ENCODE data around the gene ACSL1. TPM values are rescaled to one million over a fixed set of nuclear protein-coding genes. Genes with fewer than 3 reads are reported as not detected.
A peak's percentile ranks its signal among the peaks of the same experiment; 100 is the strongest.

The ACSL1 gene
- total and polyA plus RNA-seq, 2 experiments from 2014 or later = 121 to 168 TPM

- WGBS (ENCODE audit: low lambda C conversion rate, missing lambda C conversion rate) = 88% methylated on average over 3 of the region's 3 CpGs
- H3K4me2 ChIP-seq = no peak overlapping the region
- no peaks in the 10 kb centered on the region for H3K27me3 ChIP-seq
- no peaks in the 10 kb centered on the region for H3K9me2 ChIP-seq (replicated peaks; ENCODE audit: insufficient read depth)
- no peak overlapping the region for H2AFZ ChIP-seq
- no peaks in the 10 kb centered on the region for H3K4me1 ChIP-seq (ENCODE audit: insufficient read depth)
- no peak overlapping the region for H3K4me3 ChIP-seq
- DNase-seq (ENCODE audit: low spot score) = no peak
- no peak for TF ChIP-seq EZH2phosphoT487 (IDR thresholded peaks at IDR 0.05; ENCODE audit: low read depth, severe bottlenecking, unreplicated experiment)
- TF ChIP-seq EZH2 (IDR thresholded peaks at IDR 0.05; ENCODE audit: borderline replicate concordance) = no peak
- no peak for TF ChIP-seq CTCF (IDR thresholded peaks at IDR 0.05; ENCODE audit: poor library complexity)
- no peaks in the 10 kb centered on the region for H3K36me3 ChIP-seq (replicated peaks; ENCODE audit: insufficient read depth, low read depth)
- H4K20me1 ChIP-seq (ENCODE audit: insufficient read depth, poor library complexity, severe bottlenecking) = no peaks in the 10 kb centered on the region
- no peak overlapping the region for H3K27ac ChIP-seq
- H3K79me2 ChIP-seq = no peaks in the 10 kb centered on the region
- no peaks in the 10 kb centered on the region for H3K9me3 ChIP-seq (ENCODE audit: low read depth)
Observed at GRCh38 chr4:184848510-184848909, 22.7 kb upstream of the ACSL1 start.

GRCh38 chr4:184846531-184846930, 20.8 kb upstream of the ACSL1 start:
- Histone ChIP-seq H3K27ac (no peak overlapping the region), H2AFZ (no peak overlapping the region), H3K4me3 (no peak overlapping the region), H3K9me3 (ENCODE audit: low read depth) (no peaks in the 10 kb centered on the region), H3K4me2 (no peak overlapping the region), H3K79me2 (no peaks in the 10 kb centered on the region), H3K36me3 (replicated peaks; ENCODE audit: insufficient read depth, low read depth) (no peaks in the 10 kb centered on the region), H3K4me1 (ENCODE audit: insufficient read depth) (no peaks in the 10 kb centered on the region), H4K20me1 (ENCODE audit: insufficient read depth, poor library complexity, severe bottlenecking) (no peaks in the 10 kb centered on the region), H3K27me3 (no peaks in the 10 kb centered on the region), H3K9me2 (replicated peaks; ENCODE audit: insufficient read depth) (no peaks in the 10 kb centered on the region)
- no peak for TF ChIP-seq EZH2phosphoT487 (IDR thresholded peaks at IDR 0.05; ENCODE audit: low read depth, severe bottlenecking, unreplicated experiment)
- TF ChIP-seq CTCF (IDR thresholded peaks at IDR 0.05; ENCODE audit: poor library complexity) = no peak
- TF ChIP-seq EZH2 (IDR thresholded peaks at IDR 0.05; ENCODE audit: borderline replicate concordance) = no peak
- 95% methylated on average over 3 of the region's 3 CpGs for WGBS (ENCODE audit: low lambda C conversion rate, missing lambda C conversion rate)
- DNase-seq (ENCODE audit: low spot score) = no peak

- H3K79me2 ChIP-seq = no peaks in the 10 kb centered on the region
- no peak overlapping the region for H3K4me2 ChIP-seq
- H3K27ac ChIP-seq = no peak overlapping the region
- H2AFZ ChIP-seq = no peak overlapping the region
- no peaks in the 10 kb centered on the region for H3K9me2 ChIP-seq (replicated peaks; ENCODE audit: insufficient read depth)
- H3K27me3 ChIP-seq = no peaks in the 10 kb centered on the region
- TF ChIP-seq CTCF (IDR thresholded peaks at IDR 0.05; ENCODE audit: poor library complexity) (no peak), EZH2 (IDR thresholded peaks at IDR 0.05; ENCODE audit: borderline replicate concordance) (no peak), EZH2phosphoT487 (IDR thresholded peaks at IDR 0.05; ENCODE audit: low read depth, severe bottlenecking, unreplicated experiment) (no peak)
- 70% methylated on average over 7 of the region's 7 CpGs for WGBS (ENCODE audit: low lambda C conversion rate, missing lambda C conversion rate)
- no peaks in the 10 kb centered on the region for H3K4me1 ChIP-seq (ENCODE audit: insufficient read depth)
- no peaks in the 10 kb centered on the region for H4K20me1 ChIP-seq (ENCODE audit: insufficient read depth, poor library complexity, severe bottlenecking)
- no peak overlapping the region for H3K4me3 ChIP-seq
- no peaks in the 10 kb centered on the region for H3K36me3 ChIP-seq (replicated peaks; ENCODE audit: insufficient read depth, low read depth)
- peak; percentile 39 for DNase-seq (ENCODE audit: low spot score)
- H3K9me3 ChIP-seq (ENCODE audit: low read depth) = no peaks in the 10 kb centered on the region
Observed at GRCh38 chr4:184845367-184846021, 19.7 kb upstream of the ACSL1 start.

Data from hepatocyte (in vitro differentiated cells).